ENCODE results near the gene DCST1. TPM values are rescaled to one million over a fixed set of nuclear protein-coding genes. Genes with fewer than 3 reads are reported as not detected.
A peak's percentile ranks its signal among the peaks of the same experiment; 100 is the strongest.

DCST1 gene
- total and polyA plus RNA-seq, 7 donors: 0.12 to 0.34 TPM; not detected in 5

- H3K4me1 ChIP-seq: peaks cover 12% of the 10 kb centered on the region
- no peak overlapping the region for H3K27ac ChIP-seq
- 70 to 85% (median 75%) methylated on average over 6 of the region's 6 CpGs for WGBS, 3 donors
- no peaks in the 10 kb centered on the region for H3K27me3 ChIP-seq (ENCODE audit: insufficient read depth in 3 of 3, low read length in 2 of 3)
- H3K36me3 ChIP-seq (ENCODE audit: insufficient read depth in 1 of 2, low read depth in 1 of 2): no peaks in the 10 kb centered on the region
- no peak overlapping the region for H3K4me3 ChIP-seq
- DNase-seq (no peak), ATAC-seq (no peak)
- TF ChIP-seq CTCF (IDR thresholded peaks at IDR 0.05): no peak
- no peaks in the 10 kb centered on the region for H3K9me3 ChIP-seq
- intact Hi-C loops (cut with DNase I): loop anchor here (2.0 to 5.0 kb wide), 2 partner anchors 35 to 77 kb away; partner anchors contain the start of gene EFNA1 (in 2 of the 2)
Measured at GRCh38 chr1:155092131-155092530, 58.5 kb downstream of the DCST1 start.

GRCh38 chr1:155092641-155093040, 59.0 kb downstream of the DCST1 start:
- Histone ChIP-seq H3K4me3 (no peak overlapping the region), H3K27me3 (ENCODE audit: insufficient read depth in 3 of 3, low read length in 2 of 3) (no peaks in the 10 kb centered on the region), H3K27ac (no peak overlapping the region), H3K4me1 (peaks cover 12% of the 10 kb centered on the region), H3K36me3 (ENCODE audit: insufficient read depth in 1 of 2, low read depth in 1 of 2) (no peaks in the 10 kb centered on the region), H3K9me3 (no peaks in the 10 kb centered on the region)
- DNase-seq: no peak
- no peak for ATAC-seq
- TF ChIP-seq CTCF (IDR thresholded peaks at IDR 0.05): no peak
- 86 to 92% (median 90%) methylated on average over 12 of the region's 12 CpGs for WGBS, 3 donors
- intact Hi-C loops (cut with DNase I): loop anchor here (2.0 to 5.0 kb wide), 2 partner anchors 35 to 76 kb away; partner anchors contain the start of gene EFNA1 (in 2 of the 2)

GRCh38 chr1:155093911-155094621, 60.4 kb downstream of the DCST1 start:
- peak; percentile 39 for TF ChIP-seq CTCF (IDR thresholded peaks at IDR 0.05)
- ATAC-seq (peak in 3 of 4 donors; percentile 29 to 71 (median 56)), DNase-seq (no peak)
- Histone ChIP-seq H3K4me1 (peaks cover 12% of the 10 kb centered on the region), H3K27me3 (ENCODE audit: insufficient read depth in 3 of 3, low read length in 2 of 3) (no peaks in the 10 kb centered on the region), H3K4me3 (no peak overlapping the region), H3K36me3 (ENCODE audit: insufficient read depth in 1 of 2, low read depth in 1 of 2) (no peaks in the 10 kb centered on the region), H3K9me3 (no peaks in the 10 kb centered on the region), H3K27ac (no peak overlapping the region)
- intact Hi-C loops (cut with DNase I): loop anchor here (2.0 to 5.0 kb wide), 2 partner anchors 33 to 75 kb away; partner anchors contain the start of gene EFNA1 (in 2 of the 2)
- WGBS, 3 donors: 13 to 15% (median 14%) methylated on average over 13 of the region's 13 CpGs

- WGBS, 3 donors: 87 to 94% (median 92%) methylated on average over 2 of the region's 2 CpGs
- Histone ChIP-seq H3K36me3 (ENCODE audit: insufficient read depth in 1 of 2, low read depth in 1 of 2) (no peaks in the 10 kb centered on the region), H3K4me1 (peaks cover 12% of the 10 kb centered on the region), H3K27me3 (ENCODE audit: insufficient read depth in 3 of 3, low read length in 2 of 3) (no peaks in the 10 kb centered on the region), H3K9me3 (no peaks in the 10 kb centered on the region), H3K27ac (no peak overlapping the region), H3K4me3 (no peak overlapping the region)
- intact Hi-C loops (cut with DNase I): loop anchor here (5.0 kb wide), 1 partner anchor 33 kb away; the partner anchor contains the start of gene EFNA1 (in 2 of the 2)
- DNase-seq: no peak
- peak; percentile 1 for TF ChIP-seq CTCF (IDR thresholded peaks at IDR 0.05)
- no peak for ATAC-seq
Measured at GRCh38 chr1:155094622-155094948, 61.0 kb downstream of the DCST1 start.

All from psoas muscle (tissue), 8 donors.